A549 (cell line): Measurements from ENCODE around the gene FHIT. TPM values are rescaled to one million over a fixed set of nuclear protein-coding genes. Genes with fewer than 3 reads are reported as not detected.

ENCODE experiments used
- ATAC-seq, 2 experiments: fragments of 200-7000 bp in 1 of 2; fragments of >200 bp in 1 of 2; cut with Nextera tagmentation in 1 of 2; cut with Tn5 transposase in 1 of 2; 3 replicates each; pipeline versions ENCODE4 v1.8.0 to v1.9.1; 2018 to 2020; ENCODE audit warnings: mild to moderate bottlenecking in 1 of 2, moderate library complexity in 1 of 2
- CTCF ChIA-PET: fragments of 300-600 bp; sonication (Branson Sonifier 250); formaldehyde crosslinking; extraction: SDS; loops from one replicate; lab custom pipeline; 2021; ENCODE audit warnings: antibody characterized with exemption, inconsistent platforms; lab: Yijun Ruan, JAX
- POLR2A ChIA-PET: fragments of 350-600 bp; formaldehyde crosslinking; extraction: SDS; loops from one replicate; lab custom pipeline; 2021; ENCODE audit warnings: antibody characterized with exemption, inconsistent platforms; lab: Yijun Ruan, JAX
- DNase-seq, 2 experiments: peaks; one replicate each; pipeline versions ENCODE4 v3.0.0 to v3.0.0-alpha.2; 2011 to 2016; ENCODE audit warnings: low read depth in 1 of 2, low spot score in 1 of 2
- FAIRE-seq: peaks from 2 replicates; lab custom pipeline; 2011; peaks lifted over from hg19 to GRCh38; lab: Jason Lieb, UNC
- H3K27ac ChIP-seq, 2 experiments: fragments of >200 bp; sonication (Bioruptor Twin); formaldehyde crosslinking; 3 replicates each; pipeline ENCODE4 v1.5.1; 2016 to 2017
- H3K4me1 ChIP-seq: fragments of >200 bp; sonication (Bioruptor Twin); formaldehyde crosslinking; 3 replicates; pipeline ENCODE4 v1.6.1; 2016
- H3K4me2 ChIP-seq: fragments of >200 bp; sonication (Bioruptor Twin); formaldehyde crosslinking; 3 replicates; pipeline ENCODE4 v1.6.1; 2016
- H3K4me3 ChIP-seq: fragments of >200 bp; sonication (Bioruptor Twin); formaldehyde crosslinking; 3 replicates; pipeline ENCODE4 v1.5.1; 2016
- H3K9me3 ChIP-seq: fragments of >200 bp; sonication (Bioruptor Twin); formaldehyde crosslinking; 3 replicates; pipeline ENCODE4 v1.6.1; 2016
- ATOH8 ChIP-seq: fragments of 250-450 bp; sonication (Bioruptor Pico); IDR thresholded peaks from 2 replicates; pipeline ENCODE4 v1.5.0; 2020; ENCODE audit warnings: low read depth, mild to moderate bottlenecking, moderate library complexity
- CBX2 ChIP-seq: fragments of 200-600 bp; sonication (generic); IDR thresholded peaks from 2 replicates; pipeline ENCODE4 v1.6.1; 2016; ENCODE audit warnings: low read depth, mild to moderate bottlenecking, borderline replicate concordance
- CBX8 ChIP-seq: fragments of 200-600 bp; sonication (generic); IDR thresholded peaks from 2 replicates; pipeline ENCODE4 v1.6.1; 2016
- CEBPB ChIP-seq, 2 experiments: fragments of >200 bp in 1 of 2; sonication (Bioruptor Twin) in 1 of 2; formaldehyde crosslinking in 1 of 2; IDR thresholded peaks; 2 replicates each; pipeline ENCODE4 v1.6.1; 2012 to 2016
- CTCF ChIP-seq: fragments of >200 bp; sonication (Bioruptor Twin); formaldehyde crosslinking; IDR thresholded peaks from 3 replicates; pipeline ENCODE4 v1.5.1; 2016
- E2F6 ChIP-seq: IDR thresholded peaks from 2 replicates; pipeline ENCODE4 v1.6.1; 2012; ENCODE audit warnings: low read depth, borderline replicate concordance
- EHMT2 ChIP-seq: fragments of 200-600 bp; sonication (generic); IDR thresholded peaks from 2 replicates; pipeline ENCODE4 v1.6.1; 2016; ENCODE audit warnings: antibody characterized with exemption, low read depth, mild to moderate bottlenecking, moderate library complexity
- EP300 ChIP-seq, 2 experiments: fragments of >200 bp; sonication (Bioruptor Twin); formaldehyde crosslinking; IDR thresholded peaks; 2 replicates in 1 of 2; 3 replicates in 1 of 2; pipeline ENCODE4 v1.6.1; 2016 to 2017
- ESRRA ChIP-seq: fragments of 150-350 bp; IDR thresholded peaks from 2 replicates; pipeline ENCODE4 v1.6.1; 2014; ENCODE audit warnings: mild to moderate bottlenecking, low read length, borderline replicate concordance
- GATA3 ChIP-seq: IDR thresholded peaks from 2 replicates; pipeline ENCODE4 v1.6.1; 2012; ENCODE audit warnings: borderline replicate concordance
- HDAC2 ChIP-seq: fragments of 200-600 bp; sonication (generic); IDR thresholded peaks from 2 replicates; pipeline ENCODE4 v1.6.1; 2016
- HMGXB4 ChIP-seq: fragments of 250-450 bp; sonication (Bioruptor Pico); IDR thresholded peaks from 2 replicates; pipeline ENCODE4 v1.5.0; 2021; ENCODE audit warnings: mild to moderate bottlenecking, moderate library complexity, borderline replicate concordance
- JUN ChIP-seq, 2 experiments: fragments of >200 bp; sonication (Bioruptor Twin); formaldehyde crosslinking; IDR thresholded peaks; 2 replicates in 1 of 2; 3 replicates in 1 of 2; pipeline ENCODE4 v1.6.1; 2016 to 2017
- MAFK ChIP-seq: fragments of 450-650 bp; IDR thresholded peaks from 2 replicates; pipeline ENCODE4 v1.6.1; 2014; ENCODE audit not compliant: partially characterized antibody
- NR3C1 ChIP-seq: fragments of >200 bp; sonication (Bioruptor Twin); formaldehyde crosslinking; IDR thresholded peaks from 3 replicates; pipeline ENCODE4 v1.6.1; 2017
- PHF8 ChIP-seq: fragments of 200-600 bp; sonication (generic); IDR thresholded peaks from 2 replicates; pipeline ENCODE4 v1.6.1; 2016; ENCODE audit warnings: low read depth, mild to moderate bottlenecking, antibody characterized with exemption, moderate library complexity, borderline replicate concordance
- POLR2AphosphoS2 ChIP-seq: conservative IDR thresholded peaks from 2 replicates; pipeline ENCODE4 v1.6.1; 2012; ENCODE audit warnings: low read length, improper control_type of control experiment, inconsistent platforms
- RARB ChIP-seq: fragments of 250-450 bp; sonication (Bioruptor Pico); IDR thresholded peaks from 2 replicates; pipeline ENCODE4 v1.8.0; 2021; ENCODE audit warnings: mild to moderate bottlenecking, moderate library complexity
- RCOR1 ChIP-seq: fragments of 150-350 bp; IDR thresholded peaks from 2 replicates; pipeline ENCODE4 v1.6.1; 2014; ENCODE audit warnings: antibody characterized with exemption, low read length, low read depth
- RNF2 ChIP-seq: fragments of 200-600 bp; sonication (generic); IDR thresholded peaks from 2 replicates; pipeline ENCODE4 v1.6.1; 2016; ENCODE audit warnings: low read depth, mild to moderate bottlenecking, antibody characterized with exemption, moderate library complexity, borderline replicate concordance
- SREBF2 ChIP-seq: fragments of 450-650 bp; IDR thresholded peaks from 2 replicates; pipeline ENCODE4 v1.6.1; 2014; ENCODE audit warnings: mild to moderate bottlenecking, moderate library complexity
- TFCP2L1 ChIP-seq: fragments of 250-450 bp; sonication (Bioruptor Pico); IDR thresholded peaks from 2 replicates; pipeline ENCODE4 v1.5.0; 2021; ENCODE audit warnings: mild to moderate bottlenecking
- ZFP36 ChIP-seq: fragments of 450-650 bp; IDR thresholded peaks from 2 replicates; pipeline ENCODE4 v1.6.1; 2014; ENCODE audit warnings: borderline replicate concordance; ENCODE audit not compliant: partially characterized antibody
- ZSCAN20 ChIP-seq: fragments of 250-450 bp; sonication (Bioruptor Pico); IDR thresholded peaks from 2 replicates; pipeline ENCODE4 v1.8.0; 2022; ENCODE audit warnings: mild to moderate bottlenecking, moderate library complexity
- WGBS: methylation state at CpG from one replicate; pipeline ENCODE4 v1.1.6; 2017; ENCODE audit errors: missing lambda C conversion rate; 5-methylcytosine and 5-hydroxymethylcytosine counted together
- polyA plus RNA-seq, 4 experiments: library from polyadenylated mRNA; depleted of rRNA in 3 of 4; stranded (reverse); fragments of >200 nt; fragmentation: RNase III in 1 of 4; extraction: RNeasy Plus Mini Kit Qiagen cat#74134 plus additional on column Dnase treatment in 1 of 4; gene quantifications; 2 replicates in 3 of 4; 3 replicates in 1 of 4; pipeline ENCODE4 v1.2.3, GENCODE V29; 2011 to 2017
- TF ChIP-seq, protein P1 (sequence below): fragments of >200 bp; sonication (Bioruptor Twin); formaldehyde crosslinking; IDR thresholded peaks from 2 replicates; pipeline ENCODE4 v1.6.1; 2016

The FHIT gene
- polyA plus RNA-seq, 2 of the 4 experiments (the other 2 are of a cell fraction): 0.76 to 0.92 TPM

DNA sequence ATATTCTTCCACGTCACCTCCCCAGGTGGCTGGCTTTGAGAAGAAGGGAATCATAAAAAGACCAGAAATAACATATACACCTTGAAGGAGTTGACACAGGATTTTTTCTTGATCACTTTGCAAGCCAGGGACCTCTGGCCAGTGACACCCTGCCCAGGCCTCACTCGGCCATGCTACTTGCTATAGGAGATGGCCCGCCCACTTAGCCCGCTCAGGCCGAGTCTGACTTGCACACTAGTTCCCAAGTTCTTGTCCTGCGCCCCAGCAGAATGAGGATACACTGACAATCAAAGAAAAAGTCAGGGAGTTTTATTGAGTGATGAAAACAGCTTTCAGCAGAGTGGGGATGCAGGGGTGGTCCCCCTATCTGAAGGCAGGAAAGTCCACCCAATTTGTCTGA is 1155.3 kb downstream of the FHIT start:
- WGBS: 20% methylated on average over 5 of the region's 6 CpGs
- no peak overlapping the region for H3K4me2 ChIP-seq
- no peak for TF ChIP-seq ATOH8 (CRISPR knock-in tag)
- no peak for TF ChIP-seq TFCP2L1 (CRISPR knock-in tag)
- TF ChIP-seq CBX8: no peak
- TF ChIP-seq, protein P1, sequence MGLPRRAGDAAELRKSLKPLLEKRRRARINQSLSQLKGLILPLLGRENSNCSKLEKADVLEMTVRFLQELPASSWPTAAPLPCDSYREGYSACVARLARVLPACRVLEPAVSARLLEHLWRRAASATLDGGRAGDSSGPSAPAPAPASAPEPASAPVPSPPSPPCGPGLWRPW: no peak
- POLR2A ChIA-PET: no interaction called here
- ATAC-seq (no peak), FAIRE-seq (no peak), DNase-seq (no peak)
- H3K4me1 ChIP-seq: no peaks in the 10 kb centered on the region
- no peak overlapping the region for H3K27ac ChIP-seq
- no peak overlapping the region for H3K4me3 ChIP-seq
- H3K9me3 ChIP-seq: no peaks in the 10 kb centered on the region
- CTCF ChIA-PET: no interaction called here

DNA sequence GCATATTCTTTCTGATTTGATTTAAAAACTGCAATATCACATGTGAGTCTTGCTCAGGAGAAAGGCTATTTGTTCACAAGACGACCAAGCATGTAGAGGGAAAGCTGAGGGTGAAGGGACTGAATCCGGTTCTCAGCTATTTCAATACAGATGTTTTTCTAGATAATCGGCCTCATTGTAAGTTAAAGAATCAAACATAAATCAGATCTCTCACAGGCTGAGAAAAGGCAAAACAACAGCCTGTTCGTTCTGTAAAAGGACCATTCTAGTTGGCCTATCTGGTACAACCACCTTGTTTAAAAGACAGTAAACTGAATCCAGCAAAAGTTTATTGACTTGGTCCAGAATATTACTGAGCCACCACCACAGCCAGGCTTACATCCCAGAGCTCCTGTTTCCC is 1155.7 kb downstream of the FHIT start:
- ChIA-PET POLR2A (no interaction called here), CTCF (no interaction called here)
- no peak overlapping the region for H3K4me2 ChIP-seq
- no peak for ATAC-seq
- H3K9me3 ChIP-seq: no peaks in the 10 kb centered on the region
- WGBS: 10% methylated on average over 4 of the region's 4 CpGs
- no peak for FAIRE-seq
- no peak for TF ChIP-seq EHMT2
- TF ChIP-seq ZSCAN20: no peak
- no peak for TF ChIP-seq RCOR1
- TF ChIP-seq RNF2: no peak
- TF ChIP-seq E2F6: no peak
- no peak for TF ChIP-seq SREBF2
- TF ChIP-seq HDAC2: no peak
- TF ChIP-seq HMGXB4: no peak
- no peak for TF ChIP-seq ZFP36
- no peak for TF ChIP-seq NR3C1
- no peak for TF ChIP-seq EP300 (IDR thresholded peaks at IDR 0.05)
- no peak for TF ChIP-seq TFCP2L1 (CRISPR knock-in tag)
- no peak for TF ChIP-seq POLR2AphosphoS2
- TF ChIP-seq PHF8: no peak
- TF ChIP-seq RARB (CRISPR knock-in tag): no peak
- TF ChIP-seq GATA3: no peak
- no peak for TF ChIP-seq CBX2
- TF ChIP-seq CEBPB (IDR thresholded peaks at IDR 0.05): no peak
- TF ChIP-seq ESRRA: no peak
- no peaks in the 10 kb centered on the region for H3K4me1 ChIP-seq
- H3K27ac ChIP-seq: no peak overlapping the region
- no peak overlapping the region for H3K4me3 ChIP-seq
- DNase-seq: no peak

DNA sequence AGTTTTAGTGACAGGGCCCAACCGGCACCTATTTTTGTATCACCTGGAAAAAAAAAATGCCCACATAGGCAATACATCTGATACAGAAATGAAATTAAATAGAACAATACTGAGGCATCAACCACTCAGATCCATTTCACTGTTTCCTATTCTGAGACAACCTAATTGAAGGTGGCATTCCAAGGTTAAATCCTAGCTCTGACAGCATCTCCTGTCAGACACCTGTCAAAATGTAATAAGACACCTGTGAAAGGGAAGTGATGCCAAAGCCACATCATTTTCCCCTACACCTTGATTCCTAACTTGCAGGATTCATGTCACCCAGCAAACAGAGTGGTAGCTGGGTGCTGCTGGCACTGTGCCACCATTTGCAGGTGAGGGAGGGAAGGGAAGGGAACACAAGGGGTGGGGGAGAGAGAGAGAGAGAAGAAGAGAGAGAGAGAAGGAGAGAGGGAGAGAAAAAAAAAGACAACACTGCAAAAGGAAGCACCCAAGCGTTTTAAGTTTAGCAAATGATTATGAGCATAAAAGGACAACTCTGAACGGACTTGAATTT is 1156.8 kb downstream of the FHIT start:
- DNase-seq: no peak
- 11% methylated on average over 3 of the region's 3 CpGs for WGBS
- POLR2A ChIA-PET: no interaction called here
- no peak overlapping the region for H3K4me3 ChIP-seq
- H3K27ac ChIP-seq: no peak overlapping the region
- H3K4me2 ChIP-seq: no peak overlapping the region
- CTCF ChIA-PET: no interaction called here
- no peak for ATAC-seq
- H3K4me1 ChIP-seq: no peaks in the 10 kb centered on the region
- no peaks in the 10 kb centered on the region for H3K9me3 ChIP-seq
- FAIRE-seq: no peak
- TF ChIP-seq CBX2 (no peak), MAFK (no peak), NR3C1 (no peak), JUN (IDR thresholded peaks at IDR 0.05) (no peak), EP300 (IDR thresholded peaks at IDR 0.05) (no peak), CTCF (no peak)
